K562 (cell line): ENCODE results near the gene KCTD17. TPM values are rescaled to one million over a fixed set of nuclear protein-coding genes. Genes with fewer than 3 reads are reported as not detected.

Source experiments
- ATAC-seq: fragments of 200-7000 bp; cut with Tn5 transposase; 3 replicates; pipeline ENCODE4 v1.9.1; 2020; ENCODE audit warnings: moderate library complexity
- BruUV-seq: library from RNA; stranded (reverse); fragments of 400-500 nt; replicated peaks from 2 replicates; lab custom pipeline; 2021; lab: Mats Ljungman, UMichigan
- CTCF ChIA-PET: fragments of 300-600 bp; formaldehyde crosslinking; extraction: SDS; loops from one replicate; lab custom pipeline; 2021; ENCODE audit warnings: low intra/inter-chr PET ratio; lab: Yijun Ruan, JAX
- POLR2A ChIA-PET: fragments of 300-600, 350-650 bp; sonication (Branson Sonifier 250); formaldehyde crosslinking; extraction: SDS; loops from one replicate; lab custom pipeline; 2021; ENCODE audit warnings: antibody characterized with exemption, inconsistent platforms; lab: Yijun Ruan, JAX
- DNase-seq, 4 experiments: peaks; one replicate each; pipeline versions ENCODE4 v3.0.0 to v3.0.0-alpha.2; 2011 to 2018; ENCODE audit warnings: low spot score in 3 of 4, mixed read lengths in 3 of 4; ENCODE audit errors: extremely low read depth in 1 of 4
- FAIRE-seq: peaks from 2 replicates; lab custom pipeline; 2011; peaks lifted over from hg19 to GRCh38; lab: Jason Lieb, UNC
- H2AFZ ChIP-seq: 2 replicates; pipeline ENCODE4 v1.6.0; 2011; ENCODE audit warnings: low read depth, low read length, control low read depth, inconsistent platforms
- H3K27ac ChIP-seq: fragments of 200-600 bp; 3 replicates; pipeline ENCODE4 v1.8.0; 2011; ENCODE audit warnings: low read depth, mild to moderate bottlenecking, control low read depth, inconsistent platforms, low read length, moderate library complexity, mixed read lengths; ENCODE audit errors: extremely low read depth
- H3K27me3 ChIP-seq, 2 experiments: fragments of 300-600 bp in 1 of 2; 2 replicates in 1 of 2; 3 replicates in 1 of 2; pipeline versions ENCODE4 v1.6.0 to v1.8.0; 2011; ENCODE audit warnings: inconsistent platforms in 2 of 2, low read length in 2 of 2, mild to moderate bottlenecking in 1 of 2, mixed read lengths in 1 of 2, moderate library complexity in 1 of 2; ENCODE audit not compliant: control insufficient read depth in 2 of 2, insufficient read depth in 2 of 2
- H3K36me3 ChIP-seq: fragments of 300-600 bp; 3 replicates; pipeline ENCODE4 v1.8.0; 2011; ENCODE audit warnings: mild to moderate bottlenecking, low read length, inconsistent platforms; ENCODE audit not compliant: control insufficient read depth, insufficient read depth
- H3K4me1 ChIP-seq, 2 experiments: fragments of 200-600 bp in 1 of 2; replicated peaks in 1 of 2; 2 replicates in 1 of 2; 3 replicates in 1 of 2; pipeline versions ENCODE4 v1.5.1 to v1.8.0; 2011; ENCODE audit warnings: inconsistent platforms in 2 of 2, low read length in 2 of 2, mild to moderate bottlenecking in 1 of 2, mixed read lengths in 1 of 2, moderate library complexity in 1 of 2; ENCODE audit not compliant: control insufficient read depth in 2 of 2, insufficient read depth in 2 of 2
- H3K4me2 ChIP-seq: 2 replicates; pipeline ENCODE4 v1.6.1; 2011; ENCODE audit warnings: low read length, control low read depth, inconsistent platforms, mixed read lengths; ENCODE audit not compliant: insufficient read depth
- H3K4me3 ChIP-seq: fragments of 200-600 bp; sonication (generic), shearing (Covaris generic); 2 replicates; pipeline ENCODE4 v1.5.1; 2016; ENCODE audit warnings: control low read depth, inconsistent platforms
- H3K79me2 ChIP-seq: fragments of 200-600 bp; 3 replicates; pipeline ENCODE4 v1.8.0; 2011; ENCODE audit warnings: low read length, inconsistent platforms; ENCODE audit not compliant: control insufficient read depth, insufficient read depth
- H3K9ac ChIP-seq, 2 experiments: 2 replicates each; pipeline versions ENCODE4 v1.6.0 to v1.6.1; 2011; ENCODE audit warnings: low read depth in 2 of 2, low read length in 2 of 2, control low read depth in 1 of 2, inconsistent platforms in 1 of 2, mild to moderate bottlenecking in 1 of 2, mixed read lengths in 1 of 2; ENCODE audit not compliant: insufficient read depth in 1 of 2
- H3K9me1 ChIP-seq: one replicate; pipeline ENCODE4 v1.6.0; 2011; ENCODE audit warnings: inconsistent platforms, mild to moderate bottlenecking, low read length, moderate library complexity; ENCODE audit not compliant: control insufficient read depth, insufficient read depth
- H3K9me3 ChIP-seq: replicated peaks from 2 replicates; pipeline ENCODE4 v1.5.1; 2011; ENCODE audit warnings: low read depth, low read length, inconsistent platforms; ENCODE audit not compliant: control insufficient read depth, insufficient read depth
- H4K20me1 ChIP-seq: replicated peaks from 2 replicates; pipeline ENCODE4 v1.6.1; 2011; ENCODE audit warnings: low read length, inconsistent platforms, mixed read lengths; ENCODE audit not compliant: control insufficient read depth, insufficient read depth
- CREB1 ChIP-seq, 2 experiments: sonication (generic) in 1 of 2; formaldehyde crosslinking in 1 of 2; IDR thresholded peaks; 2 replicates each; pipeline versions ENCODE4 v1.6.1 to v1.8.0; 2012 to 2022; ENCODE audit warnings: inconsistent platforms in 1 of 2, mild to moderate bottlenecking in 1 of 2, missing genetic modification reagents in 1 of 2, moderate library complexity in 1 of 2
- STAT6 ChIP-seq: sonication (generic); formaldehyde crosslinking; IDR thresholded peaks from 2 replicates; pipeline ENCODE4 v1.8.1; 2023; ENCODE audit warnings: mild to moderate bottlenecking, missing genetic modification reagents
- ZNF282 ChIP-seq: sonication (generic); formaldehyde crosslinking; IDR thresholded peaks from 2 replicates; pipeline ENCODE4 v1.8.1; 2023; ENCODE audit warnings: missing genetic modification reagents
- ZNF644 ChIP-seq: fragments of 200-800 bp; sonication (Bioruptor generic); IDR thresholded peaks from 2 replicates; pipeline ENCODE4 v1.6.1; 2016; ENCODE audit warnings: low read depth, missing genetic modification characterization, missing compliant biosample characterization
- ZNF740 ChIP-seq, 3 experiments: fragments of 200-800 bp in 1 of 3; sonication (Bioruptor generic) in 1 of 3; sonication (generic) in 1 of 3; formaldehyde crosslinking in 1 of 3; IDR thresholded peaks; 2 replicates each; pipeline versions ENCODE4 v1.6.1 to v1.8.0; 2016 to 2022; ENCODE audit warnings: mild to moderate bottlenecking in 2 of 3, missing compliant biosample characterization in 2 of 3, missing genetic modification characterization in 2 of 3, missing genetic modification reagents in 1 of 3
- whole genome bisulfite sequencing: fragments of 100-300 bp; shearing (Covaris generic); methylation state at CpG from one replicate; pipeline ENCODE4 v1.1.6; 2016; ENCODE audit warnings: low coverage, mixed read lengths; ENCODE audit not compliant: insufficient coverage; ENCODE audit errors: missing lambda C conversion rate; 5-methylcytosine and 5-hydroxymethylcytosine counted together
- in situ Hi-C: fragments of 300-500 bp; cut with MboI; formaldehyde crosslinking; loops from 4 replicates; pipeline ENCODE4 v1.15.0; 2018; ENCODE audit warnings: inconsistent platforms, mixed read lengths
- intact Hi-C: fragments of 100-400 bp; cut with micrococcal nuclease; formaldehyde crosslinking; loops from 2 replicates; pipeline ENCODE4 v1.14.2; 2022
- polyA plus RNA-seq, 8 experiments: library from polyadenylated mRNA; depleted of rRNA in 4 of 8; stranded (reverse) in 5 of 8; unstranded in 3 of 8; fragments of >200 nt; fragmentation: Nextera tagmentation in 2 of 8; fragmentation: Illumina TruSeq in 1 of 8; extraction: Ambion mirVana in 2 of 8; extraction: Trizol in 1 of 8; gene quantifications; 2 replicates each; pipeline versions ENCODE4 v1.2.1 to v1.2.3, GENCODE V29; 2011 to 2014; ENCODE audit warnings: inconsistent platforms in 1 of 8, missing spikeins in 1 of 8
- total RNA-seq, 7 experiments: library from RNA; depleted of rRNA in 6 of 7; stranded (reverse); fragments of >200 nt in 6 of 7; fragmentation: Illumina TruSeq in 2 of 7; extraction: Trizol in 2 of 7; gene quantifications; 2 replicates each; pipeline versions ENCODE4 v1.2.1 to v1.2.3, GENCODE V29; 2011 to 2021; ENCODE audit warnings: low replicate concordance in 1 of 7

Gene KCTD17
- total and polyA plus RNA-seq, 9 of the 15 experiments (the other 6 are each of a cell fraction or from before 2014, with no cell fraction given) = 0.22 to 0.90 (median 0.49) TPM; not detected in 2

GRCh38 chr22:37070334-37070733 lies 18.8 kb downstream of the KCTD17 start:
- Histone ChIP-seq H3K79me2 (no peaks in the 10 kb centered on the region), H4K20me1 (no peaks in the 10 kb centered on the region), H3K4me1 (no peaks in the 10 kb centered on the region), H3K36me3 (no peaks in the 10 kb centered on the region), H3K9me3 (no peaks in the 10 kb centered on the region; the same call in 1 of the 2 replicates), H3K9me1 (no peaks in the 10 kb centered on the region), H3K4me3 (no peak overlapping the region), H3K27ac (no peak overlapping the region), H3K4me2 (no peak overlapping the region), H3K27me3 (peaks cover 0 to 44% of the 10 kb centered on the region in 2 experiments; a peak in 4 of 5 replicates), H3K9ac (no peak overlapping the region), H2AFZ (no peak overlapping the region)
- BruUV-seq = no TSS peak
- no peak for ATAC-seq
- WGBS = 6% methylated on average over 7 of the region's 8 CpGs
- intact Hi-C loops (no loop called here), in situ Hi-C loops (no loop called here)
- FAIRE-seq = no peak
- ChIA-PET POLR2A (interaction anchor here (0.6 kb wide), 1 partner anchor 11 kb away, joined by 3 read pairs; no protein-coding TSS in a partner anchor), CTCF (no interaction called here)
- no peak for DNase-seq
- TF ChIP-seq STAT6 (CRISPR knock-in tag) = no peak
- no peak for TF ChIP-seq ZNF740 (CRISPR knock-in tag; IDR thresholded peaks at IDR 0.05)
- TF ChIP-seq ZNF740 (tag; IDR thresholded peaks at IDR 0.05) = no peak
- no peak for TF ChIP-seq ZNF644 (tag)
- no peak for TF ChIP-seq CREB1 (IDR thresholded peaks at IDR 0.05)
- TF ChIP-seq CREB1 (CRISPR knock-in tag; IDR thresholded peaks at IDR 0.05) = no peak
- TF ChIP-seq ZNF282 (CRISPR knock-in tag) = no peak
